C4-2B (cell line): ENCODE data around the gene TMEFF2.

Experiments
- H3K27ac ChIP-seq: fragments of 450-650 bp; 2 replicates; pipeline ENCODE4 v1.5.1; 2017
- CTCF ChIP-seq: fragments of 450-650 bp; conservative IDR thresholded peaks from 2 replicates; pipeline ENCODE4 v1.5.1; 2017; ENCODE audit warnings: mild to moderate bottlenecking
- ZFX ChIP-seq: fragments of 450-650 bp; IDR thresholded peaks from 2 replicates; pipeline ENCODE4 v1.6.1; 2017

TMEFF2 gene

GRCh38 chr2:191952515-191953270 is 242.0 kb downstream of the TMEFF2 start:
- TF ChIP-seq CTCF = no peak
- no peak for TF ChIP-seq ZFX

GRCh38 chr2:191951832-191952231 is 242.9 kb downstream of the TMEFF2 start:
- H3K27ac ChIP-seq = no peak overlapping the region
- TF ChIP-seq CTCF = no peak
- no peak for TF ChIP-seq ZFX

More at GRCh38 chr2:191952515-191953270, 242.0 kb downstream of the TMEFF2 start:
- H3K27ac ChIP-seq = no peak overlapping the region

GRCh38 chr2:191951376-191951775 is 243.4 kb downstream of the TMEFF2 start:
- H3K27ac ChIP-seq = no peak overlapping the region
- TF ChIP-seq CTCF = no peak
- no peak for TF ChIP-seq ZFX

GRCh38 chr2:191950132-191950874 is 244.4 kb downstream of the TMEFF2 start:
- H3K27ac ChIP-seq = no peak overlapping the region
- TF ChIP-seq ZFX (no peak), CTCF (no peak)

- TF ChIP-seq ZFX (no peak), CTCF (no peak; the same call in 1 of the 2 replicates)
- no peak overlapping the region for H3K27ac ChIP-seq
These were observed 247.5 kb downstream of the TMEFF2 start for GRCh38 chr2:191947235-191947634.

GRCh38 chr2:191946471-191947182 is 248.1 kb downstream of the TMEFF2 start:
- H3K27ac ChIP-seq = no peak overlapping the region
- no peak for TF ChIP-seq CTCF
- TF ChIP-seq ZFX = no peak

- no peak overlapping the region for H3K27ac ChIP-seq
- TF ChIP-seq ZFX (no peak), CTCF (no peak)
These were observed 249.1 kb downstream of the TMEFF2 start for GRCh38 chr2:191945623-191946022.
